GM03348 (cell line): Measurements from ENCODE around the gene TST.

Source experiments
- DNase-seq: peaks from one replicate; pipeline ENCODE4 v3.0.0; 2012; ENCODE audit warnings: low spot score

The TST gene

DNA sequence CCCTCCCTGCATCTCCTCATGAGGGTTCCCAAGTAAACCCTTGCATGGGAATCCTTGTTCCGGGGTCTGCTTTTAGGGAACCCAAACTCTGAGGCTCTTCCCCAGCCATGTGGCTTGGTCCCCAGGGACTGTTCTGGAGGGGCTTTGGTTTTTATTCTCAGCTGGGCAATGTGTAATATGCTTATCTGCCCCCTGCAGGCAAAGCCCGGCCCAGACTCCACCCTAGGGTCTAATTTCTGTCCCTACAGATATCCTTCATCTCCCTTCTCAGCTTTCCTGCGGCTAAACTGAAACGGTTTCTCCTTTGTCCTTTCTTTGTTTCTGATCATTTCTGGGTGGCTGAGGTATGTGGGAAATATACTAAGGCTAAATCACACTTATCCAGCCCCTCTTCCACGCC lies 37.1 kb downstream of the TST start:
- no peak for DNase-seq

DNA sequence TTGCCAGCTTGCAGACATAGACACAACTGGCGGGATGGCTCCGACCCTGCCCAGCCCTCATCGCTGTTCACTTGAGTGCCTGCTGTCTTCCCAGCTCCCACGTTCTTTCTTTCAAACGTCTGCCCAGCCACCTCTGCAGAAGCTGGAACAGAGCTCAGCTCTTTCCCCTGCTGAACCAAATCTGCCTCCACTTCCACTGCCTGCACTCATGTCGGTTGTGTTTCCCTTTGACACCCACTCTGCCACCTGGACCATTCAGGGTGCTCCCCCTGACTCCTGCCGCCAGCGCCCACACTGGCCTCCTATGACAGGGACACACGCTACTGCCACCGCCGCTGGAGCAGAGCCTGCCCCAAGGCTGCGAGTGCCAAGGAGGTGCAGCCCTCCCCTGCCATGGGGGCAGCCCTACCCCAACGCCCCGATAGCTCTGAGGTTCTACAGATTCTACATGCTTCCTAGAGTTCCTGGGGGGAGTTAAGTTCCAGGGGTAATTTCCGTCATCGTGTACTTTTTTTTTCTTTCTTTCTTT lies 37.9 kb downstream of the TST start:
- no peak for DNase-seq

DNA sequence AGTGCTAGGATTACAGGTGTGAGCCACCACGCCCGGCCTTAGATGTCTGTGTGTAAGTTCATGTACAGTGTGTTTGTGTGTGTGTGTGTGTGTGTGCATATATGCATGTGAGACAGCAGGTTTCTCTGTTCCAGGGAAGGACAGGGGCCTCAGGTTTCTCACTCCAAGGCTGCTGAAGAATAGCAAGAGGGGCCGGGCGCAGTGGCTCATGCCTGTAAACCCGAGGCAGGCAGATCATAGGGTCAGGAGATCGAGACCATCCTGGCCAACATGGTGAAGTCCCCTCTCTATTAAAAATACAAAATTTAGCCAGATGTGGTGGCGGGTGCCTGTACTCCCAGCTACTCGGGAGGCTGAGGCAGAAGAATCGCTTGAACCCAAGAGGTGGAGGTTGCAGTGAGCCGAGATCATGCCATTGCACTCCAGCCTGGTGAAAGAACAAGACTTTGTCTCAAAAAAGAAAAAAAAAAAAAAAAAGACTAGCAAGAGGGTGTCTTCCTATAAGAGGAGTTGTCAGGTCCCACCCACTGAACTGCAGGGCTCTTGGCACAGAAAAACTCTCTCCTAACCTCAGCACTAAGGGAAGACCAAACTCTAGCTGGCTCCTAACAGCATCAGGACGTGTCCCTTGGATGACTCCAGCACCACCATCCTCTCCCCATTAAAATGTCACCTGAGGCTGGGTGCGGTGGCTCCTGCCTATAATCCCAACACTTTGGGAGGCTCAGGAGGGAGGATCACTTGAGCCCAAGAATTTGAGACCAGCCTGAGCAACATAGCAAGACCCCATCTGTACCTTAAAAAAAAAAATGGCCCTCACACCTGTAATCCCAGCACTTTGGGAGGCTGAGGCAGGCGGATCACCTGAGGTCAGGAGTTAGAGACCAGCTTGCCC lies 40.0 kb downstream of the TST start:
- no peak for DNase-seq

DNA sequence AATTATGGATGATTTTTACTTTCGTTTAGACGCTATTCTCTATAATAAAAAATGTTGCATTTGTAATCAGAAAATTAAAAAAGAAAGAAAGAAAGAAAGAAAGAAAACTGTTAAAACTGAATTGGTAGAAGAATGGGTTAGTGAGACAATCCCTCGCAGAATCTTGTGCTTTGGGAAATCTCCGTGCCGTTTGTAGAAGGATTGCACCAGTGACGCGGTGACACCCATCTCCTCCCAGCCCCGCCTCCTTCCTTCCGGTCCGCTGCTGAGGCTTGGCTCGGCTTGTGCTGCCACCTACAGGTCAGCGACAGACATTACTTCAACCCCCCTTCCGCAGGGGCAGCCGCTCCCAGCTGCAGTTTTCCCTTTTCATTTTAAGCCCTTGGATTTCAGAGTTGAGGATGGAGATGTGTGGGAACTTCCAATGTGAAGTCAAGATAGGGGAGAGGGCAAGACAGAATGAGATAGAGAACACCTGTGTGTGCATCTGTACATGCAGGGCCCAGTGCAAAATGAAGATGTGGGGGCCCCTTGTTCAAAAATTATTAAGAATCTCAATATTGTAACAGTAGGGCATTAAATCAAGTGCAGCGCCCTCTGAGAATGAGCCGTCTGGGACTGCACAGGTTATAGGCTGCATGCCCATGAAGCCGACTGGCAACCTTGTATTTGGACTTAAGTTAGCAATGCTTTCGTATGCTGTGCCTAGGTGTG lies 41.1 kb downstream of the TST start:
- DNase-seq = peak; percentile 98

DNA sequence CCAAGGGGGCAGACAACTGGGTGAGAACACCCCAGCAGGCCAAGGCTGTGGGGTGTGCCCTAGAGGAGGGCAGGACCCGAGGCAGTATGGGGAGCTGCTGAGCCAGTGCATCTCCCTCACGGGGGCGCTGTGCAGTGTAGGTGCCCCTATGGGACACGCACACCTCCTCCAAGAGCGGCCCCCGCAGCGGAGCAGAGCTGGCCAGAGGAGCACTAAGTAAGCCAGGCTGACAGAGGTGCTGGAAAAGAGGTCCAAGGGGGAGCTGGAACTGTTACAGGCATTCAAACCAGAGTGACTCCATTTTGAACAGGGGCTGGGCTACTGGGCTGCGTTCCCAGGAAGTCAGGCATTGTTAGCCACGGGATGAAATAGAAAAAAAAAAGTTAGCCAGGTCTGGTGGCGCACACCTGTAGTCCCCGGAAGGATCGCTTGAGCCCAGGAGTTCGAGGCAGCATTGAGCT lies 41.8 kb downstream of the TST start:
- DNase-seq = no peak

DNA sequence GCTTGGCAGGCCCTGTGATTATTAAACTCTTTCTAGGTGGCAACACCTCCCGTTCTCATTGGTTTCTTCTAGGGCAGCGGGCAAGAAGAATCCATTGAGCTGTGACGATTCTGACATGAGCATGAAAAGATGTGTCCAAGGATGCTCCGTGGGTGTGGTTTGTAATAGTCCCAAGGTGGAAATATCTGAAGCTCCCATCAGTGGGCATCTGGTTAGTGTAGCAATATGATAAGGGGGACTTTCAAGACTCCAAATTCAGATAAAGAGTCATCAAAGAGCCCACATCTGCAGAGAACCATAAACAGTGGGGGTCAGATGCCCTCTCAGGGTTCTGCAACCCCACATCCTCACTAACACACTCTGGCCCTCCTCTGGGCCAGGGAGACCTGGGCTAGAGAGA lies 42.6 kb downstream of the TST start:
- DNase-seq = no peak

DNA sequence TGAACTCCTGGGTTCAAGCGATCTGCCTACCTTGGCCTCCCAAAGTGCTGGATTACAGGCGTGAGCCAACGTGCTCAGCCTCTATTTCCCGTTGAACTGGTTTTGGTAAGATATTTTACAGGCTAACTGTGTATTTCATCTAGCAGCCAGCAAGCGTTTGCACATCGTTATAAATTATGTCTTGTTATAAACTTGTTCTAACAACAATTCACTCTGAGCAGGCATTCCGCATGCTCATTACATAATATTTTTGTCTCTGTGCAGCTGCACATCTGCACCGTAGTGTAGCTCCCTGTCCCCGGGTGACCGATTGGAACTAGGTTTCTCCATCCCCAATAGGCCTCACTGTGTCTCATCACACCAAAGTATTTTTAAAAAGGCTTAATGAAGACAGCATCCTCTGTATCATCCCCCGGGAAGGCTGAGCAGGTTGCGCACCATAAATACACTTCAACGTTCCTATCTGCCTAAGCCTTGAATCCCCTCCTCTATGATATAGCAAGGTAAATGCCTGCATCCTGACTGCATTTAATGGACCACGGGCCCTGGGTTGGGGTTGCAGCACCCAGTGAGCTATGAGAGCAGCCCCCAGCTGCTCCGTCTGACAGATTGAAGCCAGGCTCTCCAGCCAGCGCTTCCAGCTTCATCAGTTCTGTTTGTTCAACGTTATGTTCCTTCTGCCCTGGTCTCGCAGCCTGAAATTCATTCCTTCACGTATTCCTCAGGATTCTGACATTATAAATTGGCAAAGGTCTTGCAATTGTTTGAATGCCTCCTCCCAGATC lies 47.7 kb downstream of the TST start:
- no peak for DNase-seq

DNA sequence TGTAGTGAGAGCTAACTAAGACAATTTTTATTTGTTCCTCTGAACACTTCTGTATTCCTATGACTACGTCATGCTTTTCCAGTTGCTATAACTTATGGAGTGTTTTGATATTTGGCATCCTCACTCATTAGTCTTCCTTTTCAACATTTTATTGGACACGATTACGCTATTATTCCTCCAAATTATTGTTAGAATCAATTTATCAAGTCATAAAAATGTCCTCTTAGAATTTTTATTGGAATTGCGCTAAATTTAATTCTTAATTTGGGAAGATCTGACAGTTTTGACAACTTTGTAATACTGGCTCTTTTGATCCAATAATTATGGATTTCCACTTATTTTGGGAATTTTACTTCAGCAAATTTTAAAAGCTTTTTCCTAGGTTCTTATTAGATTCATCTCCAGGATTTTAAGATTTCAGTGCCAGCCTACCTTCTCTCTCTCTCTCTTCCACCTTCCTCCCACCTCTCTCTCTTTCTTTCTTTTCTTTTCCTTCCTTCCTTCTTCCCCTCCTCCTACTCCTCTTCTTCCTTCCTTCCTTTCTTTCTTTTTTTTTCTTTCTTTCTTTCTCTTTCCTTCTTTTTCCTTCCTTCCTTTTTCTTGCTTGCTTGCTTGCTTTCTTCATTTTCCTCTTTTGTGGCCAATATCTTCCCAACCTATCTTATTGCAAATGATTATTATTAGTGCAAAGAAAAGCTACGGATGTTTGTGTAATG lies 50.8 kb downstream of the TST start:
- DNase-seq = no peak

DNA sequence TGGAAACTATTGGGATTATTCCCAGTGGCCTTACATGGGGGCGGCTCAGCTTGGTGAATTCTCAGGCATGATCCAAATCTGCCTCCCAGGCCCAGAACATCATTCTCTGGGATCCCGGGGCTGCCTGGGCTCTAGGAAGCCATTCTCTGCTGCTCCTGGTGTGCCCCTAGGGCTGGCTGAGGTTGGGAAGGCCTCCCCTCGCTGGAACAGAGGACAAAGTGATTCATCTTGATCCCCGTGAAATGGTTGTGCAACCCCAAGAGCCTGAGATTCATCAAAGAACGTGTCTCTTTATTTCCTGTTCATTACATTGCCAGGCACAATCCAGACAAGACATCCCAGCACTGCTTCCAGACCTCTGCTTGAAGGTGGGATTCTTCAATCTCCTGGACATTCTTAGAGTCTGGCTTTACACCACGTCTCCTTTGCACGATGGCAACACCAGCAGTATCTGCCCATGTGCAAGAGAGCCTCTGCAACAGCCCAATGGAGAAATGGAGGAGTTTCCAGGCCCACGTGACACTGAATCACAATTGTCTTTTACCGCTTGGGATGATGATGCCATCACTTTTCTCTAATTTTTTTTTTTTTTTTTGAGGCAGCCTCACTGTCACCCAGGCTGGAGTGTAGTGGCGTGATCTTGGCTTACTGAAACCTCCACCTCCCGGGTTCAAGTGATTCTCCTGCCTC lies 52.3 kb downstream of the TST start:
- no peak for DNase-seq

DNA sequence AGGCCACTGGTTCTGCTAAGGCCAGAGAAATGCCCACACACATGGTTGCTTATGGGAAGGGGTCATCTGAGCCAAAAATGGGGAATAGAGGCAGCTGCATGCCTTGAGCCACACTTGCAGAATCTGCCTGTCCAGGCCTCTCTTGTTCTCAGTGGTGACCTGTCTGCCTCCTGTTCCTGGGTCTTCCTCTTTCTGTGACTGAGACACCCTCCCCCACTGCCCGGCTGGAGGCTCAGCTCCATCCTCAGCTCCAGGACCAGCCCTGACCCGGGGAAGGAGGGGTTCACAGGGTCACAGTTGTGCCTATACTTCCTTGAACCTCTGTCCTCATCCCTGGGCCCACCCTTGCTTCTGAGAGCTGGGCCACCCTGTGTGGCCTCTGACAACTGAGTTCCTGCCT lies 53.6 kb downstream of the TST start:
- DNase-seq = no peak

DNA sequence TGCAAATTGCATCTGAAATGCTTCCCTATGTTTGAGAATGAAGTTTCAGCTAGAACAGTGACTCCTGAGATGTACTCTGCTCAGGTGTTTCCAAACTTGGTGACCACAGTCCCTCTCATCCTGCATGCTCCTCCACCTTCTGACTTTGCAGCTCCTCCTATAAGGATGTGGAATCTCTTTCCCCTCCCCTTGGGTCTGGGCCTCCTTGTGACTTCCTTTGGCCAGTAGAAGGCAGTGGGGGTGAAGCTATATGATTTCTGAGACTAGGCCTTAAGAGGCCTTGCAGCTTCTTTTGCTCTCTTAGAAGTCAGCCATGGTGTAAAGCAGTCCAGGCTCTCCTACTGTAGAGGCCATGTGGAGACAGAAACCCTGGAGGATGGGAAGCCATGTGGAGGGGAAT lies 55.1 kb downstream of the TST start:
- no peak for DNase-seq

DNA sequence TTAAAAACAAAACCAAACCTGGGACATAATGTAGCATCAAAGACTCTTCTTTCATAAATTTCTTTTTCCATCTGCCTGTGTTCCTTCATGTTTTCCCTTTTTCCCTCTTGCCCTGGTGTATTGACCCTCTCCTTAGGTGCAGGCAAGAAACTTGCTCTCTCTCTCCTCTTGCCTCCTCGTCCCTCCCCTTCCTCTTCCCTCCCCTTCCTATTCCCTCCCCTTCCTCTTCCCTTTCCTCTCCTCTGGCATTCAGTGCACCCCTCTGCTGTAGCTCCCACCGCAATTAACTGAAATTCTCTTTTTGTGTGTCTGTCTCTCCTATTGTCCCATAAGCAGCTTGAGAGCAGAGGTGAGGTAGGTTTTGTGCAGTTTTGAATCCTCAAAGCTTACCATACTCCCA lies 55.9 kb downstream of the TST start:
- no peak for DNase-seq

DNA sequence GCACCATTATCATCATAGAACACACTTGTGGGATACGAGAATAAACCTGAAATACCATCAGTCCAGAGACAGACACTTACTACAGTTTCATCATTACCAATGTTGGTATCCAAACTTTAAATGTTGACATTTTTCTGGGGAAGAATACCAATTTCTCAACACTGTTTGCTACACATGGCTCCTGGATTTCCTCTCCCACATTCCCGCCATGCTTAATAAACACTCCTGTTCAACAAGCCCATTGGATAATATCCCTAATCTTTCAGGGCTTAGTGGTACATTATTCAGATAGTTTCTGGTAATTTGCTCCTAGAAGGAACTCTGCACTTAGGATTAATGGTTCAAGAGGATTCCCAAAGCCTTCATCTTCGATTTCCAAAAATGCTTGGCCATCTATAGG lies 57.6 kb downstream of the TST start:
- DNase-seq = no peak
